Amniotic epithelial cell (primary cell): Measurements from ENCODE around the gene UBFD1.
"Not testable (repeated sequence)": the region's sequence is repeated elsewhere in the genome, so short reads cannot be mapped to it uniquely, and the experiment has no call there.

Experiments
- DNase-seq: peaks from one replicate; pipeline ENCODE4 v3.0.0-alpha.2; 2010; ENCODE audit warnings: low read depth

The UBFD1 gene

GRCh38 chr16:23527961-23528643, 29.4 kb upstream of the UBFD1 start:
- DNase-seq = no peak

- no peak for DNase-seq
Observed at GRCh38 chr16:23528644-23529310, 28.8 kb upstream of the UBFD1 start.

- DNase-seq = no peak
Observed at GRCh38 chr16:23530062-23530461, 27.5 kb upstream of the UBFD1 start.

GRCh38 chr16:23532448-23532847, 25.1 kb upstream of the UBFD1 start:
- no peak for DNase-seq

GRCh38 chr16:23534868-23535860, 22.4 kb upstream of the UBFD1 start:
- peak; percentile 58 for DNase-seq

- DNase-seq = peak; percentile 38
Observed at GRCh38 chr16:23535901-23536300, 21.6 kb upstream of the UBFD1 start.

- DNase-seq = peak; percentile 21
Observed at GRCh38 chr16:23537390-23537789, 20.1 kb upstream of the UBFD1 start.

GRCh38 chr16:23538919-23539278, 18.6 kb upstream of the UBFD1 start:
- DNase-seq = no peak

- DNase-seq = no peak
Observed at GRCh38 chr16:23539984-23540816, 17.3 kb upstream of the UBFD1 start.

GRCh38 chr16:23540817-23541178, 16.7 kb upstream of the UBFD1 start:
- not testable (repeated sequence) for DNase-seq

GRCh38 chr16:23544436-23544835, 13.1 kb upstream of the UBFD1 start:
- no peak for DNase-seq

- no peak for DNase-seq
Observed at GRCh38 chr16:23549938-23550337, 7.6 kb upstream of the UBFD1 start.

GRCh38 chr16:23552161-23552560, 5.4 kb upstream of the UBFD1 start:
- peak; percentile 23 for DNase-seq

- no peak for DNase-seq
Observed at GRCh38 chr16:23554536-23554935, 3.0 kb upstream of the UBFD1 start.

- peak; percentile 39 for DNase-seq
Observed at GRCh38 chr16:23557779-23558702, 514 bp downstream of the UBFD1 start.

- no peak for DNase-seq
Observed at GRCh38 chr16:23561586-23561985, 4.1 kb downstream of the UBFD1 start.

- no peak for DNase-seq
Observed at GRCh38 chr16:23562505-23562904, 5.0 kb downstream of the UBFD1 start.

- DNase-seq = no peak
Observed at GRCh38 chr16:23563186-23563585, 5.7 kb downstream of the UBFD1 start.

- DNase-seq = no peak
Observed at GRCh38 chr16:23564575-23565363, 7.2 kb downstream of the UBFD1 start.

- no peak for DNase-seq
Observed at GRCh38 chr16:23566724-23567123, 9.2 kb downstream of the UBFD1 start.
